Right forelimb (tissue), 1 donor: ENCODE results near the gene TTC28.

Experiments used
- DNase-seq: peaks from one replicate; pipeline ENCODE4 v3.0.0-alpha.2; 2018

TTC28 gene

GRCh38 chr22:28252539-28252938 is 427.1 kb downstream of the TTC28 start:
- DNase-seq: no peak

GRCh38 chr22:28250036-28250695 is 429.5 kb downstream of the TTC28 start:
- no peak for DNase-seq

GRCh38 chr22:28249402-28249801 is 430.2 kb downstream of the TTC28 start:
- no peak for DNase-seq

GRCh38 chr22:28247667-28248363 is 431.8 kb downstream of the TTC28 start:
- no peak for DNase-seq

- no peak for DNase-seq
These were observed 432.5 kb downstream of the TTC28 start for GRCh38 chr22:28247136-28247535.

- no peak for DNase-seq
These were observed 433.2 kb downstream of the TTC28 start for GRCh38 chr22:28246397-28246796.

GRCh38 chr22:28245579-28246224 is 433.9 kb downstream of the TTC28 start:
- DNase-seq: no peak

GRCh38 chr22:28244757-28245156 is 434.9 kb downstream of the TTC28 start:
- no peak for DNase-seq

GRCh38 chr22:28243539-28243938 is 436.1 kb downstream of the TTC28 start:
- DNase-seq: no peak

- no peak for DNase-seq
These were observed 437.9 kb downstream of the TTC28 start for GRCh38 chr22:28241656-28242290.

GRCh38 chr22:28239941-28240340 is 439.7 kb downstream of the TTC28 start:
- DNase-seq: no peak

- DNase-seq: no peak
These were observed 441.9 kb downstream of the TTC28 start for GRCh38 chr22:28237783-28238182.

GRCh38 chr22:28237112-28237511 is 442.5 kb downstream of the TTC28 start:
- no peak for DNase-seq

- DNase-seq: no peak
These were observed 447.4 kb downstream of the TTC28 start for GRCh38 chr22:28232204-28232603.

- no peak for DNase-seq
These were observed 448.2 kb downstream of the TTC28 start for GRCh38 chr22:28231441-28231840.

- DNase-seq: no peak
These were observed 449.0 kb downstream of the TTC28 start for GRCh38 chr22:28230671-28231070.

GRCh38 chr22:28229566-28230485 is 449.8 kb downstream of the TTC28 start:
- DNase-seq: peak; percentile 46

- no peak for DNase-seq
These were observed 455.8 kb downstream of the TTC28 start for GRCh38 chr22:28223826-28224225.

- DNase-seq: no peak
These were observed 456.5 kb downstream of the TTC28 start for GRCh38 chr22:28222976-28223745.

GRCh38 chr22:28222571-28222970 is 457.1 kb downstream of the TTC28 start:
- no peak for DNase-seq

GRCh38 chr22:28222052-28222451 is 457.6 kb downstream of the TTC28 start:
- DNase-seq: no peak
